ENCODE measurements around the gene DSTYK. TPM values are rescaled to one million over a fixed set of nuclear protein-coding genes. Genes with fewer than 3 reads are reported as not detected.

Gene DSTYK
- total RNA-seq, 2 donors from 2014 or later = 9.8 to 11.0 TPM

DNA sequence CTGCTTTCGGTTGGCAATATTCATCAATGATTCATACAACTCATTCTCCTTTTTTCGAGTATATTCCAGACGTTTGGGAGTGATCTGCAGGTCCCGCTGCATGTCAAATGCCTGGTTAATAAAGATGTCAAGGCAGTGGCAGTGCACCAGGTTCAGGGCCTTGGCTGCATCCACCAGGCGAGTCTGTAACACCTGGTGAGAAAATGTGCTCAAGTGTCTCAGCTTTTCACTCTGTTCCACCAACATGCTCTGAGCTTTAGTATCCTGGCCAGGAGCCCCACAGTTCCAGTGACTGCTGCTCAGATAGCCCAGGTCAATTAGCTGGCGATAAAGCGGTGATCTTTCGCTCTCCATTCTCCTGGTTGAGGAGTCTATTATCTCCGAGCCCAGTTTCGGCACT is 42.3 kb downstream of the DSTYK start:
- no peak overlapping the region for H3K27ac Mint-ChIP-seq
- Histone ChIP-seq H3K4me1 (ENCODE audit: control insufficient read depth, insufficient read depth, low read length) (no peaks in the 10 kb centered on the region), H3K4me3 (ENCODE audit: low read length) (no peak overlapping the region), H3K9me3 (ENCODE audit: control insufficient read depth, low read length) (no peaks in the 10 kb centered on the region), H3K9ac (ENCODE audit: extremely low read depth, low read length, poor library complexity, severe bottlenecking) (no peak overlapping the region), H3K27ac (ENCODE audit: low read depth, low read length) (no peak overlapping the region), H3K36me3 (ENCODE audit: control insufficient read depth, insufficient read depth, low read length) (peaks cover 19% of the 10 kb centered on the region), H3K27me3 (ENCODE audit: control insufficient read depth, insufficient read depth, low read length, poor library complexity, severe bottlenecking) (no peaks in the 10 kb centered on the region)
- TF ChIP-seq, protein P1, sequence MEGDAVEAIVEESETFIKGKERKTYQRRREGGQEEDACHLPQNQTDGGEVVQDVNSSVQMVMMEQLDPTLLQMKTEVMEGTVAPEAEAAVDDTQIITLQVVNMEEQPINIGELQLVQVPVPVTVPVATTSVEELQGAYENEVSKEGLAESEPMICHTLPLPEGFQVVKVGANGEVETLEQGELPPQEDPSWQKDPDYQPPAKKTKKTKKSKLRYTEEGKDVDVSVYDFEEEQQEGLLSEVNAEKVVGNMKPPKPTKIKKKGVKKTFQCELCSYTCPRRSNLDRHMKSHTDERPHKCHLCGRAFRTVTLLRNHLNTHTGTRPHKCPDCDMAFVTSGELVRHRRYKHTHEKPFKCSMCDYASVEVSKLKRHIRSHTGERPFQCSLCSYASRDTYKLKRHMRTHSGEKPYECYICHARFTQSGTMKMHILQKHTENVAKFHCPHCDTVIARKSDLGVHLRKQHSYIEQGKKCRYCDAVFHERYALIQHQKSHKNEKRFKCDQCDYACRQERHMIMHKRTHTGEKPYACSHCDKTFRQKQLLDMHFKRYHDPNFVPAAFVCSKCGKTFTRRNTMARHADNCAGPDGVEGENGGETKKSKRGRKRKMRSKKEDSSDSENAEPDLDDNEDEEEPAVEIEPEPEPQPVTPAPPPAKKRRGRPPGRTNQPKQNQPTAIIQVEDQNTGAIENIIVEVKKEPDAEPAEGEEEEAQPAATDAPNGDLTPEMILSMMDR (conservative IDR thresholded peaks at IDR 0.05) = no peak
- H3K36me3 Mint-ChIP-seq (ENCODE audit: low read depth) = peaks cover 44% of the 10 kb centered on the region
- H3K4me3 Mint-ChIP-seq = no peak overlapping the region
- H3K9me3 Mint-ChIP-seq = no peaks in the 10 kb centered on the region
- H3K4me1 Mint-ChIP-seq = no peaks in the 10 kb centered on the region
- no peak for DNase-seq
- no peaks in the 10 kb centered on the region for H3K27me3 Mint-ChIP-seq (ENCODE audit: insufficient read depth)
- WGBS, 2 experiments (ENCODE audit: insufficient coverage in 1 of 2, insufficient read length in 1 of 2) = 94 to 96% methylated on average over 9 to 10 of the region's 10 CpGs

DNA sequence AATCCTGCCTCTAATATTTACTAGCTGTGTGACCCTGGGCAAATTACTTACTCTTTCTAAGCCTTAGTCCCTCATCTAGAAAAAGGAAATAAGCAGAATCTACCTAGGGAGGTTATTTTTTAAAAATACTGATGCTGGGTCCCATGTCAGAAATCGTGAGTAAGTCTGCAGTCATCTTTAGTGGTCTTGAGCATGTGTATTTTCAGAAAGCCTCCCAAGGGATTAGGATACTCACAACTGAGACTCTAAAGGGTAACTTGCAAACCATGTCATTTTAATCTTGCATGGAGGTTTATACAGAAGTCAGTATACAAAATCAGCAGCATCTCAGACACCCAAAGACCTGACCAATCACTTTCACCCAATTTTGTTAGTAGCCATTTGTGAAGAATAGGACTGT is 43.2 kb downstream of the DSTYK start:
- Mint-ChIP-seq H3K4me1 (no peaks in the 10 kb centered on the region), H3K4me3 (no peak overlapping the region), H3K9me3 (no peaks in the 10 kb centered on the region), H3K27ac (no peak overlapping the region), H3K27me3 (ENCODE audit: insufficient read depth) (no peaks in the 10 kb centered on the region), H3K36me3 (ENCODE audit: low read depth) (peaks cover 53% of the 10 kb centered on the region)
- Histone ChIP-seq H3K27ac (ENCODE audit: low read depth, low read length) (no peak overlapping the region), H3K4me1 (ENCODE audit: control insufficient read depth, insufficient read depth, low read length) (no peaks in the 10 kb centered on the region), H3K27me3 (ENCODE audit: control insufficient read depth, insufficient read depth, low read length, poor library complexity, severe bottlenecking) (no peaks in the 10 kb centered on the region), H3K9me3 (ENCODE audit: control insufficient read depth, low read length) (no peaks in the 10 kb centered on the region), H3K36me3 (ENCODE audit: control insufficient read depth, insufficient read depth, low read length) (peaks cover 28% of the 10 kb centered on the region), H3K9ac (ENCODE audit: extremely low read depth, low read length, poor library complexity, severe bottlenecking) (no peak overlapping the region), H3K4me3 (ENCODE audit: low read length) (no peak overlapping the region)
- DNase-seq = no peak
- TF ChIP-seq, protein P1 (conservative IDR thresholded peaks at IDR 0.05) = no peak
- WGBS, 2 experiments (ENCODE audit: insufficient coverage in 1 of 2, insufficient read length in 1 of 2) = 84 to 100% methylated on average over 1 of the region's 1 CpG

DNA sequence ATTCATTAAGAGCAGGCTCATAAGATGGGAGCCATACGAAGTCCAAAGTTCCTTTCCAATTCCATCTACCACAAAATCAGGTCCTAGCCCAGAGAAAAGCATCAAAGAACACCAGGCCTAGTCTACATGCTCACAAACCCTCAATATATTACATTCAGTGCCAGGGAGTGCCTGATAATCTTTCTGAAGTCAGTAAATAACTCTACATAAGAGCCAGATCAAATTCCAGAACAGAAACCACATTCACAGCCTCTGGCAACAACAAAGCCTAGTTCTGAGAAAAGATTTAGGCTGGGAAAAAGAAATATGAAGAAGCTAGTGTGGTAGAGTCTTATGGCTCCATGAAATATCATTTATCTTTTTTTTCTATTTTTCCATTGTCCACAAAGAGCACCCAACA is 49.2 kb downstream of the DSTYK start:
- H3K9me3 Mint-ChIP-seq = peaks cover 8% of the 10 kb centered on the region
- TF ChIP-seq, protein P1 (conservative IDR thresholded peaks at IDR 0.05) = no peak
- peaks cover 76% of the 10 kb centered on the region for H3K36me3 ChIP-seq (ENCODE audit: control insufficient read depth, insufficient read depth, low read length)
- peaks cover 14% of the 10 kb centered on the region for H3K9me3 ChIP-seq (ENCODE audit: control insufficient read depth, low read length)
- peaks cover 77% of the 10 kb centered on the region for H3K36me3 Mint-ChIP-seq (ENCODE audit: low read depth)
- no peak overlapping the region for H3K27ac ChIP-seq (ENCODE audit: low read depth, low read length)
- WGBS, 2 experiments (ENCODE audit: insufficient coverage in 1 of 2, insufficient read length in 1 of 2) = 93 to 100% methylated on average over 1 of the region's 1 CpG
- no peak overlapping the region for H3K4me3 ChIP-seq (ENCODE audit: low read length)
- H3K9ac ChIP-seq (ENCODE audit: extremely low read depth, low read length, poor library complexity, severe bottlenecking) = no peak overlapping the region
- no peaks in the 10 kb centered on the region for H3K27me3 ChIP-seq (ENCODE audit: control insufficient read depth, insufficient read depth, low read length, poor library complexity, severe bottlenecking)
- no peak overlapping the region for H3K27ac Mint-ChIP-seq
- no peak overlapping the region for H3K4me3 Mint-ChIP-seq
- DNase-seq = no peak
- H3K4me1 Mint-ChIP-seq = no peaks in the 10 kb centered on the region
- H3K4me1 ChIP-seq (ENCODE audit: control insufficient read depth, insufficient read depth, low read length) = no peaks in the 10 kb centered on the region
- no peaks in the 10 kb centered on the region for H3K27me3 Mint-ChIP-seq (ENCODE audit: insufficient read depth)

Data from endodermal cell (in vitro differentiated cells).